ENCODE data around the gene RARA.
"Not testable (repeated sequence)": the region's sequence is repeated elsewhere in the genome, so short reads cannot be mapped to it uniquely, and the experiment has no call there.

GRCh38 chr17:40372644-40373043, 63.7 kb downstream of the RARA start:
- TF ChIP-seq YY1 (IDR thresholded peaks at IDR 0.05; ENCODE audit: insufficient read depth, insufficient read length); SUZ12 (IDR thresholded peaks at IDR 0.05; ENCODE audit: extremely low read depth, insufficient read depth, insufficient read length): not testable (repeated sequence)
